ENCODE measurements around the gene AQR.
A peak's percentile ranks its signal among the peaks of the same experiment; 100 is the strongest.
"Not testable (repeated sequence)": the region's sequence is repeated elsewhere in the genome, so short reads cannot be mapped to it uniquely, and the experiment has no call there.

The AQR gene

GRCh38 chr15:34984889-34985630, 15.5 kb upstream of the AQR start:
- peak overlapping the region; percentile 95 for H3K4me3 Mint-ChIP-seq
- peaks cover 26% of the 10 kb centered on the region for H3K4me1 Mint-ChIP-seq
- ATAC-seq (no peak), DNase-seq (ENCODE audit: low spot score in 2 of 2) (peak in 1 of 2 donors; percentile 18)
- H3K9me3 Mint-ChIP-seq: no peaks in the 10 kb centered on the region
- no peak overlapping the region for H3K27ac Mint-ChIP-seq
- peaks cover 81% of the 10 kb centered on the region for H3K36me3 Mint-ChIP-seq

- Mint-ChIP-seq H3K4me3 (no peak overlapping the region), H3K36me3 (peaks cover 32% of the 10 kb centered on the region), H3K9me3 (no peaks in the 10 kb centered on the region), H3K27ac (no peak overlapping the region), H3K4me1 (peaks cover 6% of the 10 kb centered on the region)
- no peak for ATAC-seq
- no peak for DNase-seq (ENCODE audit: low spot score in 2 of 2)
These were observed 7.2 kb upstream of the AQR start for GRCh38 chr15:34976743-34977142.

GRCh38 chr15:34976073-34976472, 6.5 kb upstream of the AQR start:
- DNase-seq (ENCODE audit: low spot score in 2 of 2) (no peak), ATAC-seq (no peak)
- Mint-ChIP-seq H3K27ac (no peak overlapping the region), H3K4me3 (no peak overlapping the region), H3K9me3 (no peaks in the 10 kb centered on the region), H3K36me3 (peaks cover 25% of the 10 kb centered on the region), H3K4me1 (peaks cover 1% of the 10 kb centered on the region)

GRCh38 chr15:34973512-34973911, 4.0 kb upstream of the AQR start:
- Mint-ChIP-seq H3K4me1 (peaks cover 12% of the 10 kb centered on the region), H3K27ac (no peak overlapping the region), H3K36me3 (peaks cover 24% of the 10 kb centered on the region), H3K4me3 (no peak overlapping the region), H3K9me3 (no peaks in the 10 kb centered on the region)
- ATAC-seq: no peak
- DNase-seq (ENCODE audit: low spot score in 2 of 2): no peak

- Mint-ChIP-seq H3K36me3 (peaks cover 34% of the 10 kb centered on the region), H3K4me1 (peaks cover 44% of the 10 kb centered on the region), H3K27ac (peak overlapping the region; percentile 98), H3K4me3 (peak overlapping the region; percentile 100)
- not testable (repeated sequence) for H3K9me3 Mint-ChIP-seq
- DNase-seq (ENCODE audit: low spot score in 2 of 2) (peak in 1 of 2 donors; percentile 52), ATAC-seq (peak; percentile 0)
These were observed 629 bp upstream of the AQR start for GRCh38 chr15:34970098-34970643.

GRCh38 chr15:34964277-34964676, 5.3 kb downstream of the AQR start:
- H3K4me3 Mint-ChIP-seq: no peak overlapping the region
- H3K4me1 Mint-ChIP-seq: peaks cover 39% of the 10 kb centered on the region
- no peaks in the 10 kb centered on the region for H3K9me3 Mint-ChIP-seq
- H3K36me3 Mint-ChIP-seq: peaks cover 84% of the 10 kb centered on the region
- ATAC-seq: no peak
- DNase-seq (ENCODE audit: low spot score in 2 of 2): no peak
- H3K27ac Mint-ChIP-seq: peak overlapping the region; percentile 41

- no peaks in the 10 kb centered on the region for H3K4me1 Mint-ChIP-seq
- no peak overlapping the region for H3K27ac Mint-ChIP-seq
- ATAC-seq: no peak
- peaks cover 86% of the 10 kb centered on the region for H3K36me3 Mint-ChIP-seq
- H3K4me3 Mint-ChIP-seq: no peak overlapping the region
- H3K9me3 Mint-ChIP-seq: no peaks in the 10 kb centered on the region
- DNase-seq (ENCODE audit: low spot score in 2 of 2): no peak
These were observed 15.7 kb downstream of the AQR start for GRCh38 chr15:34953851-34954250.

- H3K9me3 Mint-ChIP-seq: no peaks in the 10 kb centered on the region
- no peak overlapping the region for H3K4me3 Mint-ChIP-seq
- ATAC-seq (no peak), DNase-seq (ENCODE audit: low spot score in 2 of 2) (no peak)
- H3K27ac Mint-ChIP-seq: no peak overlapping the region
- peaks cover 90% of the 10 kb centered on the region for H3K36me3 Mint-ChIP-seq
- no peaks in the 10 kb centered on the region for H3K4me1 Mint-ChIP-seq
These were observed 17.1 kb downstream of the AQR start for GRCh38 chr15:34952481-34952880.

- Mint-ChIP-seq H3K4me1 (no peaks in the 10 kb centered on the region), H3K9me3 (no peaks in the 10 kb centered on the region), H3K4me3 (no peak overlapping the region), H3K27ac (no peak overlapping the region), H3K36me3 (peaks cover 89% of the 10 kb centered on the region)
- ATAC-seq: no peak
- DNase-seq (ENCODE audit: low spot score in 2 of 2): no peak
These were observed 17.5 kb downstream of the AQR start for GRCh38 chr15:34951993-34952392.

- H3K4me1 Mint-ChIP-seq: no peaks in the 10 kb centered on the region
- no peak overlapping the region for H3K4me3 Mint-ChIP-seq
- no peak overlapping the region for H3K27ac Mint-ChIP-seq
- H3K9me3 Mint-ChIP-seq: no peaks in the 10 kb centered on the region
- DNase-seq (ENCODE audit: low spot score in 2 of 2): no peak
- ATAC-seq: no peak
- peaks cover 89% of the 10 kb centered on the region for H3K36me3 Mint-ChIP-seq
These were observed 24.6 kb downstream of the AQR start for GRCh38 chr15:34944936-34945335.

- Mint-ChIP-seq H3K9me3 (no peaks in the 10 kb centered on the region), H3K4me1 (no peaks in the 10 kb centered on the region), H3K27ac (no peak overlapping the region), H3K36me3 (peaks cover 89% of the 10 kb centered on the region), H3K4me3 (no peak overlapping the region)
- ATAC-seq (no peak), DNase-seq (ENCODE audit: low spot score in 2 of 2) (no peak)
These were observed 25.8 kb downstream of the AQR start for GRCh38 chr15:34943711-34944110.

GRCh38 chr15:34943264-34943663, 26.3 kb downstream of the AQR start:
- H3K4me3 Mint-ChIP-seq; H3K4me1 Mint-ChIP-seq; H3K27ac Mint-ChIP-seq; ATAC-seq; DNase-seq (ENCODE audit: low spot score in 2 of 2); H3K9me3 Mint-ChIP-seq: not testable (repeated sequence)
- peaks cover 89% of the 10 kb centered on the region for H3K36me3 Mint-ChIP-seq

- no peaks in the 10 kb centered on the region for H3K9me3 Mint-ChIP-seq
- no peaks in the 10 kb centered on the region for H3K4me1 Mint-ChIP-seq
- DNase-seq (ENCODE audit: low spot score in 2 of 2) (no peak), ATAC-seq (no peak)
- peaks cover 89% of the 10 kb centered on the region for H3K36me3 Mint-ChIP-seq
- H3K27ac Mint-ChIP-seq: no peak overlapping the region
- H3K4me3 Mint-ChIP-seq: no peak overlapping the region
These were observed 27.2 kb downstream of the AQR start for GRCh38 chr15:34942363-34942762.

- Mint-ChIP-seq H3K4me3 (no peak overlapping the region), H3K4me1 (no peaks in the 10 kb centered on the region), H3K36me3 (peaks cover 92% of the 10 kb centered on the region), H3K27ac (no peak overlapping the region), H3K9me3 (no peaks in the 10 kb centered on the region)
- ATAC-seq (no peak), DNase-seq (ENCODE audit: low spot score in 2 of 2) (no peak)
These were observed 27.7 kb downstream of the AQR start for GRCh38 chr15:34941831-34942230.

GRCh38 chr15:34941185-34941698, 28.3 kb downstream of the AQR start:
- H3K4me1 Mint-ChIP-seq: no peaks in the 10 kb centered on the region
- DNase-seq (ENCODE audit: low spot score in 2 of 2): no peak
- no peaks in the 10 kb centered on the region for H3K9me3 Mint-ChIP-seq
- no peak for ATAC-seq
- no peak overlapping the region for H3K27ac Mint-ChIP-seq
- H3K36me3 Mint-ChIP-seq: peaks cover 98% of the 10 kb centered on the region
- H3K4me3 Mint-ChIP-seq: no peak overlapping the region

GRCh38 chr15:34933432-34933975, 36.0 kb downstream of the AQR start:
- ATAC-seq: no peak
- Mint-ChIP-seq H3K9me3 (no peaks in the 10 kb centered on the region), H3K27ac (no peak overlapping the region), H3K4me3 (no peak overlapping the region), H3K4me1 (no peaks in the 10 kb centered on the region), H3K36me3 (peaks cover 100% of the 10 kb centered on the region)
- DNase-seq (ENCODE audit: low spot score in 2 of 2): no peak
